Natural killer cell (primary cell): ENCODE measurements around the gene PLPPR2. TPM values are rescaled to one million over a fixed set of nuclear protein-coding genes. Genes with fewer than 3 reads are reported as not detected.

Experiments used
- ATAC-seq, 3 donors: fragments of 150-1000 bp in 2 of 3; fragments of 200-7000 bp in 1 of 3; cut with Tn5 transposase; 1 replicate in 1 of 3; 2 replicates in 2 of 3; pipeline ENCODE4 v1.10.0; 2021; ENCODE audit warnings: mild to moderate bottlenecking in 2 of 3, moderate library complexity in 2 of 3
- DNase-seq, 2 donors: peaks; one replicate each; pipeline versions ENCODE4 v3.0.0 to v3.0.0-alpha.2; 2013 to 2021; ENCODE audit warnings: mixed read lengths in 1 of 2
- H3K27ac ChIP-seq: one replicate; pipeline ENCODE4 v1.5.1; 2013; ENCODE audit warnings: mild to moderate bottlenecking, low read length
- H3K27me3 ChIP-seq: one replicate; pipeline ENCODE4 v1.6.1; 2013; ENCODE audit warnings: low read length; ENCODE audit not compliant: control insufficient read depth, insufficient read depth
- H3K36me3 ChIP-seq: one replicate; pipeline ENCODE4 v1.6.1; 2013; ENCODE audit warnings: low read length; ENCODE audit not compliant: control insufficient read depth, insufficient read depth
- H3K4me1 ChIP-seq: one replicate; pipeline ENCODE4 v1.6.1; 2013; ENCODE audit warnings: low read length; ENCODE audit not compliant: control insufficient read depth, insufficient read depth
- H3K4me3 ChIP-seq: one replicate; pipeline ENCODE4 v1.5.1; 2013; ENCODE audit warnings: low read length
- H3K9me3 ChIP-seq: one replicate; pipeline ENCODE4 v1.6.1; 2013; ENCODE audit warnings: low read length; ENCODE audit not compliant: control insufficient read depth, insufficient read depth
- H3K27ac Mint-ChIP-seq, 2 donors: one replicate each; pipeline ENCODE4 v1.8.0; 2022; ENCODE audit warnings: mild to moderate bottlenecking in 2 of 2, mixed read lengths in 2 of 2, moderate library complexity in 1 of 2
- H3K27me3 Mint-ChIP-seq, 2 donors: one replicate each; pipeline ENCODE4 v1.8.0; 2022; ENCODE audit warnings: low read depth in 2 of 2, mixed read lengths in 2 of 2
- H3K36me3 Mint-ChIP-seq: one replicate; pipeline ENCODE4 v1.8.0; 2022; ENCODE audit warnings: mixed read lengths
- H3K4me1 Mint-ChIP-seq, 2 donors: one replicate each; pipeline ENCODE4 v1.8.0; 2022; ENCODE audit warnings: mixed read lengths in 2 of 2
- H3K4me3 Mint-ChIP-seq: one replicate; pipeline ENCODE4 v1.8.0; 2022; ENCODE audit warnings: mild to moderate bottlenecking, moderate library complexity, mixed read lengths
- H3K9me3 Mint-ChIP-seq, 2 donors: one replicate each; pipeline ENCODE4 v1.8.0; 2022; ENCODE audit warnings: mixed read lengths in 2 of 2
- CTCF ChIP-seq: fragments of 200-600 bp; IDR thresholded peaks from one replicate; pipeline ENCODE4 v1.8.0; 2022; ENCODE audit warnings: antibody characterized with exemption
- WGBS: methylation state at CpG from one replicate; pipeline ENCODE4 v1.1.7; 2013; ENCODE audit warnings: missing lambda C conversion rate; ENCODE audit not compliant: insufficient coverage; 5-methylcytosine and 5-hydroxymethylcytosine counted together
- intact Hi-C: fragments of 100-400 bp; cut with micrococcal nuclease; formaldehyde crosslinking; loops from one replicate; pipeline ENCODE4 v1.14.2; 2022
- total RNA-seq, 4 donors: library from RNA; stranded (reverse); fragments of 120-200 nt in 1 of 4; gene quantifications; one replicate each; pipeline versions ENCODE4 v1.2.3 to v1.2.4, GENCODE V29; 2013 to 2022

The PLPPR2 gene
- total RNA-seq, 3 donors from 2014 or later (not counting 1 experiment from before 2014, with no cell fraction given): 13.3 to 21.1 (median 16.1) TPM

DNA sequence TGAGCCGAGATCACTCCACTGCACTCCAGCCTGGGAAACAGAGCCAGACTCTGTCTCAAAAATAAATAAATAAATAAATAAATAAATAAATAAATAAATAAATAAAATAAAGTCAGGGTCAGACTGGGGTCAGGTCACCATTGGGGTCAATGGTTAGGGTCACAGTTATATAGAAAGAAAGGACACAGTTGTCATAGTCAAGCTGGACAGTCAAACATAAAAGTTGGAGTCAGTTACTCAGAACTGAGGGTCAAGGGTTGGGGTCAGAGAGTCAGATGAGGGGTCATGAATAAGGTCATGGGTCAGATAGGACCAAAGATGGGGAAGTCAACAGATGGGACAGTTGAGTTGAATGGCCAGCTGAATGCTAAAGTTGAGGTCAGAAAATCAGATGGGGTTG lies 45.6 kb downstream of the PLPPR2 start:
- Mint-ChIP-seq H3K36me3 (no peaks in the 10 kb centered on the region), H3K4me1 (no peaks in the 10 kb centered on the region), H3K9me3 (no peaks in the 10 kb centered on the region), H3K27me3 (peaks cover 0 to 3% of the 10 kb centered on the region in 2 donors), H3K4me3 (no peak overlapping the region), H3K27ac (no peak overlapping the region)
- no peak for TF ChIP-seq CTCF
- DNase-seq (no peak), ATAC-seq (no peak)
- Histone ChIP-seq H3K27me3 (no peaks in the 10 kb centered on the region), H3K4me3 (no peak overlapping the region), H3K4me1 (no peaks in the 10 kb centered on the region), H3K36me3 (no peaks in the 10 kb centered on the region), H3K27ac (no peak overlapping the region), H3K9me3 (no peaks in the 10 kb centered on the region)
- 100% methylated on average over 1 of the region's 1 CpG for WGBS
- intact Hi-C loops: no loop called here

DNA sequence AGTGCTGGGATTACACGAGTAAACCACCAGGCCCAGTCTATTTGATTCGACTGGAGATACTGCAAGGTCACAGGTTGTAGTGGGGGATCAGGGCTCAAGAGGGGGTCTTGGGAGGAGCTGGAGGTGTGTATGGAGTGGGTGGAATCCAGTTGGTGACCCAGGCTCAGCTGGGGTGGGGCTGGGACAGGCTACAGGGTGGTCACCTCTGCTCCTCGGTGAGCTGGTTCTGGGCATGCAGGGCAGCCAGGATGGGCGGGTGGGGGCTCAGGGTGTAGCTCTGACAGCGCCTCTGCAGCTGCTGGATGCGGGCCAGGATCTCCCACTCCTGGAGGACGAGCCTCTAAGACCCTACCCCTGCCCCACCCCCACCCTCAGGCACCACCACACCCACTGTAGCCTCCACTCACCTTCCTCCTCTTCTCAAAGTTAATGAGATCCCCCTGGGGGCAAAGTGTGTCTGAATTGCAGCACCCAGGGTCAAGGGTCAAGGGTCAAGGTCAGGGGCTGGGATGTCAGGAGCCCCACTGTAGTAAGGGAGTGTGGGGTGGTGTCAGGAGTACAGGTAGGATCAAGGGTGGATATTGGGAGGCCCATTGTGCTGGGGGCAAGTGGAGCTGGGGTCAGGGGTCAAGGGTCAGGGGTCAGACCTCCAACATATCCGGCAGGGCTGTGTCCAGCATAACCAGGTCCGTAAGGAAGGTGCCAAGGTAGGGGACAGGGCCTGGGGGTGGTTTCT lies 46.7 kb downstream of the PLPPR2 start:
- no peak overlapping the region for H3K4me3 ChIP-seq
- DNase-seq: no peak
- no peak overlapping the region for H3K27ac Mint-ChIP-seq
- H3K27me3 ChIP-seq: peaks cover 2% of the 10 kb centered on the region
- no peak overlapping the region for H3K27ac ChIP-seq
- H3K36me3 Mint-ChIP-seq: no peaks in the 10 kb centered on the region
- peaks cover 4% of the 10 kb centered on the region for H3K4me1 ChIP-seq
- no peaks in the 10 kb centered on the region for H3K9me3 Mint-ChIP-seq
- no peaks in the 10 kb centered on the region for H3K9me3 ChIP-seq
- TF ChIP-seq CTCF: no peak
- peaks cover 0 to 3% of the 10 kb centered on the region in 2 donors for H3K27me3 Mint-ChIP-seq
- no peaks in the 10 kb centered on the region for H3K4me1 Mint-ChIP-seq
- H3K4me3 Mint-ChIP-seq: no peak overlapping the region
- 90% methylated on average over 7 of the region's 9 CpGs for WGBS
- intact Hi-C loops: no loop called here
- H3K36me3 ChIP-seq: no peaks in the 10 kb centered on the region
- ATAC-seq: no peak

DNA sequence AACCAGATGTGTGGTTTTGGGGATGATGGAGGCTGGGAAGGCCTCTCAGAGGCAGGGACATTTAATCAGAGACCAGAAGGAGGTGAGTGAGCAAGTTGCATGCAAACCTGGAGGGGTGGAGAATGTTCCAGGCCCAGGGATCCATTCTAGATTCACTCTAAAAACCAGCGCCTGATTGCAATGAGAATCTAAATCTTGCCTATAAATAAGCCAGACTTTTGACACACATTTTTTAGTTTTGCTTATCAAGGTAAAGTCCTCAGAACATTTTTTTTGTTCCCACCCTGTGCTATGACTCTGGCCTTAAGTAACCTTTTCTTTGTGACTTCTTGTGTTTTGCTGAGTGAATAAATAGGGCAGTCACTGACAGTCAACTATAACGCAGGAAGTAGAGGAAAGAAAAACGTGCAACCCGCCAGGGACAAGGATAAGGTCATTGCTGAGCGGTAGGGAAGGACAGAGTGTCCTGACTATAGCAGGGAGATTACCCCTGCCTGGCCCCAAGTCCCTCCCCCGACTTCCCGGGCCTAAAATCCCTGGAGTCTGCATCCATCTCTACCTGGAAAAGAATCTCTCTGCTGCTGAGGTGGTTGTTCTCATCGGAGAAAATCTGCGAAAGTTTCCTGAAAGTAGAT lies 49.5 kb downstream of the PLPPR2 start:
- H3K27ac Mint-ChIP-seq: no peak overlapping the region
- no peak for ATAC-seq
- H3K9me3 Mint-ChIP-seq: no peaks in the 10 kb centered on the region

More for the DNA sequence above, 49.5 kb downstream of the PLPPR2 start:
- DNase-seq: no peak
- no peak for TF ChIP-seq CTCF
- Histone ChIP-seq H3K9me3 (no peaks in the 10 kb centered on the region), H3K36me3 (no peaks in the 10 kb centered on the region), H3K27me3 (peaks cover 2% of the 10 kb centered on the region), H3K4me3 (no peak overlapping the region), H3K27ac (no peak overlapping the region), H3K4me1 (peaks cover 4% of the 10 kb centered on the region)
- whole genome bisulfite sequencing: 82% methylated on average over 9 of the region's 9 CpGs
- H3K4me1 Mint-ChIP-seq: no peaks in the 10 kb centered on the region
- H3K4me3 Mint-ChIP-seq: no peak overlapping the region
- H3K27me3 Mint-ChIP-seq: peaks cover 0 to 5% of the 10 kb centered on the region in 2 donors
- H3K36me3 Mint-ChIP-seq: no peaks in the 10 kb centered on the region
- intact Hi-C loops: no loop called here
